Neural progenitor cell (in vitro differentiated cells): ENCODE measurements around the gene XPO4.

Source experiments
- EZH2 ChIP-seq: fragments of 200-600 bp; sonication (generic); IDR thresholded peaks from 2 replicates; pipeline ENCODE4 v1.6.1; 2017; ENCODE audit warnings: antibody characterized with exemption, mild to moderate bottlenecking, moderate library complexity
- EZH2phosphoT487 ChIP-seq: fragments of 200-600 bp; sonication (generic); IDR thresholded peaks from 2 replicates; pipeline ENCODE4 v1.6.1; 2017; ENCODE audit warnings: antibody characterized with exemption
- TF ChIP-seq, protein P1 (sequence below): fragments of 200-600 bp; sonication (generic); IDR thresholded peaks from 2 replicates; pipeline ENCODE4 v1.5.1; 2017; ENCODE audit warnings: antibody characterized with exemption, mild to moderate bottlenecking

DNA sequence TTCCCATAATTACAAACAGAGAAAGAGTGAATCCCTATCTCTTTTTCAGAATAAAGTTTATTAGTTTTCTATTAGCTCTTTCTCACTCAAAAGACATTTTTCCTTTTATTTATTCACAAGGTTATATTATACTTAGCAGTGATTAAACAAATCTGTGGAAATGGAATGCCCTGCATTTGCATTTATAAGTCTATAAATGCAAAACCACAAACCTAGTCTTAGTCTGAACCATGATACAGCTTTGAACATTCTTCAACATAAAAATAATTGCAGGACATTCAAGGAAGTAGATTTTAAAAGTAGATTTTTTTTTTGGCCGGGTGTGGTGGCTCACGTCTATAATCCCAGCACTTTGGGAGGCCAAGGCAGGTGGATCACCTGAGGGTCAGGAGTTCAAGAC is 8.3 kb downstream of the XPO4 start:
- TF ChIP-seq, protein P1, sequence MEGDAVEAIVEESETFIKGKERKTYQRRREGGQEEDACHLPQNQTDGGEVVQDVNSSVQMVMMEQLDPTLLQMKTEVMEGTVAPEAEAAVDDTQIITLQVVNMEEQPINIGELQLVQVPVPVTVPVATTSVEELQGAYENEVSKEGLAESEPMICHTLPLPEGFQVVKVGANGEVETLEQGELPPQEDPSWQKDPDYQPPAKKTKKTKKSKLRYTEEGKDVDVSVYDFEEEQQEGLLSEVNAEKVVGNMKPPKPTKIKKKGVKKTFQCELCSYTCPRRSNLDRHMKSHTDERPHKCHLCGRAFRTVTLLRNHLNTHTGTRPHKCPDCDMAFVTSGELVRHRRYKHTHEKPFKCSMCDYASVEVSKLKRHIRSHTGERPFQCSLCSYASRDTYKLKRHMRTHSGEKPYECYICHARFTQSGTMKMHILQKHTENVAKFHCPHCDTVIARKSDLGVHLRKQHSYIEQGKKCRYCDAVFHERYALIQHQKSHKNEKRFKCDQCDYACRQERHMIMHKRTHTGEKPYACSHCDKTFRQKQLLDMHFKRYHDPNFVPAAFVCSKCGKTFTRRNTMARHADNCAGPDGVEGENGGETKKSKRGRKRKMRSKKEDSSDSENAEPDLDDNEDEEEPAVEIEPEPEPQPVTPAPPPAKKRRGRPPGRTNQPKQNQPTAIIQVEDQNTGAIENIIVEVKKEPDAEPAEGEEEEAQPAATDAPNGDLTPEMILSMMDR: no peak
- TF ChIP-seq EZH2phosphoT487 (no peak), EZH2 (no peak)
